Measurements from ENCODE around the gene BPIFA1.

BPIFA1 gene

DNA sequence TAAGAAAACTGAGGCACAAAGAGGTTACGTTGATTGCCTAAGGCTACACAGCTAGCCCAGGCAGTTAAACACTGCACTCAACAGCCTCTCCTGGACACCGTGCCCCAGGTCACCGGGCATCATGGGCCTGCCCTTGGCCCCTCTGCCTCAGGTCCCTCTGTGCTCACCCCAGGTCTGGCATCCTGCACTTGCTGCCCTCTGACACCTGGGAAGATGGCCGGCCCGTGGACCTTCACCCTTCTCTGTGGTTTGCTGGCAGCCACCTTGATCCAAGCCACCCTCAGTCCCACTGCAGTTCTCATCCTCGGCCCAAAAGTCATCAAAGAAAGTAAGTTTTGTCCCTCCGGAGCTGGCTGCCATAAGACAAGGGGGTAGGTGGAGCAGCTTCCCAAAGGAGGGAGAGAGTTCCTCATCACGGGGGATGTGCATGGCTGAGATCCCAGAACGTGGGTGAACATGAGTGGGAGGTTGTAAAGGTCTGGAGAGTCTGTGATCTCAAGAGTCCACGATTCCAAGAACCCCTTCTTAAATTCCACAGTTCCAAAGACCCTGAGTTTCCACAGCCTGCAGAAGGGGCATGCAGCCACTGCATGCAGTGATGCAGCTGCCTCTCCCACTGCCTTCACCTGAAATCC lies 50.2 kb downstream of the BPIFA1 start:
- TF ChIP-seq, protein P1, sequence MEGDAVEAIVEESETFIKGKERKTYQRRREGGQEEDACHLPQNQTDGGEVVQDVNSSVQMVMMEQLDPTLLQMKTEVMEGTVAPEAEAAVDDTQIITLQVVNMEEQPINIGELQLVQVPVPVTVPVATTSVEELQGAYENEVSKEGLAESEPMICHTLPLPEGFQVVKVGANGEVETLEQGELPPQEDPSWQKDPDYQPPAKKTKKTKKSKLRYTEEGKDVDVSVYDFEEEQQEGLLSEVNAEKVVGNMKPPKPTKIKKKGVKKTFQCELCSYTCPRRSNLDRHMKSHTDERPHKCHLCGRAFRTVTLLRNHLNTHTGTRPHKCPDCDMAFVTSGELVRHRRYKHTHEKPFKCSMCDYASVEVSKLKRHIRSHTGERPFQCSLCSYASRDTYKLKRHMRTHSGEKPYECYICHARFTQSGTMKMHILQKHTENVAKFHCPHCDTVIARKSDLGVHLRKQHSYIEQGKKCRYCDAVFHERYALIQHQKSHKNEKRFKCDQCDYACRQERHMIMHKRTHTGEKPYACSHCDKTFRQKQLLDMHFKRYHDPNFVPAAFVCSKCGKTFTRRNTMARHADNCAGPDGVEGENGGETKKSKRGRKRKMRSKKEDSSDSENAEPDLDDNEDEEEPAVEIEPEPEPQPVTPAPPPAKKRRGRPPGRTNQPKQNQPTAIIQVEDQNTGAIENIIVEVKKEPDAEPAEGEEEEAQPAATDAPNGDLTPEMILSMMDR (IDR thresholded peaks at IDR 0.05; ENCODE audit: insufficient read depth, low read length, missing control alignments): no peak
- no peak for DNase-seq (ENCODE audit: low read depth, low spot score)
- ChIA-PET CTCF (no interaction called here), POLR2A (no interaction called here)
- no peak overlapping the region for H3K4me3 ChIP-seq (ENCODE audit: low read depth, low read length)

DNA sequence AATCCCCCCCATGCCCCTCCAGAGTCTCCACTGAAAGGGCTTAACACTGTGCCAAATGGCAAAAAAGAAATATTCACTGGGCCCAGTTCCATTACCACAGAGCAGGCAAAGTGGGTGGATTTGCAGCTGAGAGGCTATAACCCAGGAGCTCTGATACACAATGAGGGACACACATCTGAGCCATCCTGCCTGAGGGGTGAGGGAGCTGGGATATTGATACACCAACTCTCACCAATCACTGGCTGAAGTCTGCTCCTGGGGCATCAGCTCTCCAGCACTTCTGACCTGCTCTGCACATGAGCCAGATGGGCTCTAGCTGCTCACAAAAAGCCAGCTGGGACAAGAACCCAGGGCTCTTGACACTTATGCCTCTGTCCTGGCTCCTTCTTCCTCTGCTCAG lies 52.1 kb downstream of the BPIFA1 start:
- ChIA-PET POLR2A (no interaction called here), CTCF (interaction anchor here (2.8 kb wide), 1 partner anchor 12 kb away, joined by 11 read pairs; no protein-coding TSS in a partner anchor)
- no peak overlapping the region for H3K4me3 ChIP-seq (ENCODE audit: low read depth, low read length)
- TF ChIP-seq, protein P1 (IDR thresholded peaks at IDR 0.05; ENCODE audit: insufficient read depth, low read length, missing control alignments): no peak
- DNase-seq (ENCODE audit: low read depth, low spot score): no peak

DNA sequence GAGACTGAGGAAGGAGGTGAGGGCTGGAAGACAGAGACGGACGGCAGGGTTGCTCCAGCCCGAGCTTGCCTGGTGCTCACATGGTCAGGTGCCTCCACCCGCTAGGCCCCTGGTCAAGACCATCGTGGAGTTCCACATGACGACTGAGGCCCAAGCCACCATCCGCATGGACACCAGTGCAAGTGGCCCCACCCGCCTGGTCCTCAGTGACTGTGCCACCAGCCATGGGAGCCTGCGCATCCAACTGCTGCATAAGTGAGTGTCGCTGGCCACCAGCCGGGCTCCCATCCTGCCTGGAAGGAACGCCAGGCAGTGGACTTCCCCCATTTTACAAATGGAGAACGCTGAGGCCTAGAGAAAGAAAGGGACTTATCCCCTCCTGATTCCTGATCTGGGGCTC lies 55.1 kb downstream of the BPIFA1 start:
- H3K4me3 ChIP-seq (ENCODE audit: low read depth, low read length): no peak overlapping the region
- ChIA-PET CTCF (interaction anchor here (0.8 to 2.2 kb wide), 4 partner anchors 11 to 23 kb away, joined by 3 to 19 read pairs (median 5); no protein-coding TSS in a partner anchor), POLR2A (no interaction called here)
- DNase-seq (ENCODE audit: low read depth, low spot score): no peak
- TF ChIP-seq, protein P1 (IDR thresholded peaks at IDR 0.05; ENCODE audit: insufficient read depth, low read length, missing control alignments): no peak

DNA sequence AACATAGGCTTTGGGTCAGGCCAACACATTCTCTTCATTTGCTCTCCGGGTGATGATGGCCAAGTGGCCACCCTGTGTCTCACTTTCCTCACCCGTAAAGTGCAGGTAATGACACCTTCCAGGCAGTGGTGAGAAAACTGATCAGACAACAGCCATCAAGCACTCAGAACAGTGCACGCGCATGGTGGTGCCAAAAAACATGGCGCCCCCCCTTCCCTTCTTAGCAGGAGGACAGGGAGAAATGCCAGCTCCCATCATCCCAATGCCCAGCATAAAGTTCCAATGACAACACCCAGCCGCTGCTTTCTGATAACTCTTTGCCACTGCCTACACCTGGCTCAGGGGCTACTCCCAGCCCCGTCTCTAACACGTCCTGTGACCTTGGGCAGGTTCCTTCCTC lies 55.6 kb downstream of the BPIFA1 start:
- ChIA-PET POLR2A (no interaction called here), CTCF (interaction anchor here (0.8 to 2.2 kb wide), 5 partner anchors 9 to 23 kb away, joined by 3 to 19 read pairs (median 4); no protein-coding TSS in a partner anchor)
- no peak overlapping the region for H3K4me3 ChIP-seq (ENCODE audit: low read depth, low read length)
- DNase-seq (ENCODE audit: low read depth, low spot score): no peak
- TF ChIP-seq, protein P1 (IDR thresholded peaks at IDR 0.05; ENCODE audit: insufficient read depth, low read length, missing control alignments): no peak

DNA sequence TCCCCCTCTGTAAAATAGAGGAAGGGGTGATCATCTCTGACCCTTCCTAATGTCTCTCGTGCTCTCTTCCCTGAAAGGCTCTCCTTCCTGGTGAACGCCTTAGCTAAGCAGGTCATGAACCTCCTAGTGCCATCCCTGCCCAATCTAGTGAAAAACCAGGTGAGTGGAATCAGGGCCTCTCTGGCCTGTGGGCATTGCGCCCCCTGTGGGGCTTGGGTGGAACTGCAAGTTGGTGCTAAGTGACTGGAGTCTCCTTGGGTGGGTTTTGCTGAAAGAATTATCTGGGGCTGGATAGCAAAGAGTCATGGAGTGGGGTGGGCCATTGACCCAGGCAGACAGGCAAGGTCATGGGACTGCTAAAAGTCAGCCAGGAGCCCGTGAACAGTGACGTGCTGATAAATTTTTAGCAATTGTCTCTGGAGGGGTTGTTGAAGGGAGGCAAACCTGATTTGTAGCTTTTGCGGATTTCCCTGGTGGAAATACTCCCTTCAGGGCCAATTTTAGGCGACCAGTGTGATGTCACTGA lies 56.1 kb downstream of the BPIFA1 start:
- POLR2A ChIA-PET: no interaction called here
- DNase-seq (ENCODE audit: low read depth, low spot score): no peak
- no peak overlapping the region for H3K4me3 ChIP-seq (ENCODE audit: low read depth, low read length)
- TF ChIP-seq, protein P1 (IDR thresholded peaks at IDR 0.05; ENCODE audit: insufficient read depth, low read length, missing control alignments): peak; percentile 75
- CTCF ChIA-PET: interaction anchor here (0.8 to 2.2 kb wide), 5 partner anchors 9 to 22 kb away, joined by 3 to 19 read pairs (median 4); no protein-coding TSS in a partner anchor

Measured in AG04449 (cell line).